Heart left ventricle (tissue), 16 donors: ENCODE measurements around the gene RNF187. TPM values are rescaled to one million over a fixed set of nuclear protein-coding genes. Genes with fewer than 3 reads are reported as not detected.

Source experiments
- ATAC-seq, 4 donors: fragments of 200-7000 bp; cut with Tn5 transposase; one replicate each; pipeline ENCODE4 v1.9.1; 2020 to 2022; ENCODE audit warnings: moderate library complexity in 4 of 4, mild to moderate bottlenecking in 3 of 4, moderate number of reproducible peaks in 1 of 4
- DNase-seq, 5 donors: peaks; one replicate each; pipeline ENCODE4 v3.0.0-alpha.2; 2020
- H3K27ac ChIP-seq, 12 donors: fragments of 200-600 bp; sonication (generic) in 4 of 12; one replicate each; pipeline versions ENCODE4 v1.5.0 to v1.8.0; 2016 to 2022; ENCODE audit warnings: mild to moderate bottlenecking in 2 of 12
- H3K27me3 ChIP-seq, 9 donors: fragments of 200-600 bp; sonication (generic) in 2 of 9; one replicate each; pipeline versions ENCODE4 v1.5.1 to v1.8.0; 2016 to 2022; ENCODE audit warnings: mild to moderate bottlenecking in 3 of 9
- H3K36me3 ChIP-seq, 9 donors: fragments of 200-600 bp; sonication (generic) in 2 of 9; one replicate each; pipeline versions ENCODE4 v1.5.0 to v1.8.0; 2018 to 2022; ENCODE audit warnings: mild to moderate bottlenecking in 2 of 9
- H3K4me1 ChIP-seq, 12 donors: fragments of 200-600 bp; sonication (generic) in 4 of 12; one replicate each; pipeline versions ENCODE4 v1.5.0 to v1.8.0; 2016 to 2022; ENCODE audit warnings: mild to moderate bottlenecking in 3 of 12
- H3K4me3 ChIP-seq, 12 donors: fragments of 200-600 bp; sonication (generic) in 4 of 12; one replicate each; pipeline versions ENCODE4 v1.5.0 to v1.8.0; 2017 to 2022; ENCODE audit warnings: mild to moderate bottlenecking in 9 of 12, moderate library complexity in 4 of 12
- H3K9me3 ChIP-seq, 12 donors: fragments of 200-600 bp; sonication (generic) in 4 of 12; one replicate each; pipeline versions ENCODE4 v1.5.0 to v1.8.0; 2016 to 2022; ENCODE audit warnings: mild to moderate bottlenecking in 1 of 12
- CTCF ChIP-seq, 12 donors: fragments of 200-600 bp; sonication (generic) in 4 of 12; IDR thresholded peaks; one replicate each; pipeline versions ENCODE4 v1.5.0 to v1.8.0; 2018 to 2022; ENCODE audit warnings: antibody characterized with exemption in 12 of 12, mild to moderate bottlenecking in 5 of 12
- POLR2A ChIP-seq, 2 donors: fragments of 450-650 bp; IDR thresholded peaks; one replicate each; pipeline ENCODE4 v1.6.1; 2017; ENCODE audit warnings: antibody characterized with exemption in 2 of 2, mild to moderate bottlenecking in 2 of 2, moderate library complexity in 2 of 2
- WGBS, 4 donors: extraction: QIAGEN DNeasy Blood & Tissue Kit in 2 of 4; methylation state at CpG; one replicate each; pipeline versions ENCODE4 v1.1.5 to v1.1.7; 2013 to 2018; 5-methylcytosine and 5-hydroxymethylcytosine counted together
- intact Hi-C, 10 donors: fragments of 100-400 bp; cut with DNase I; formaldehyde crosslinking; loops; one replicate each; pipeline versions ENCODE4 v1.11.1 to v1.14.2; 2022
- polyA plus RNA-seq, 2 donors: library from polyadenylated mRNA; stranded (reverse); fragments of 200-250 nt; gene quantifications; one replicate each; pipeline ENCODE4 v1.2.3, GENCODE V29; 2013
- total RNA-seq, 9 donors: library from RNA; depleted of rRNA in 2 of 9; stranded (reverse); fragments of >200 nt in 2 of 9; fragmentation: NEBNext Ultra II Directional in 3 of 9; extraction: Animal tissue kit (Norgen Biotek cat#: 25700) in 3 of 9; gene quantifications; one replicate each; pipeline versions ENCODE4 v1.1.0 to v1.2.4, GENCODE V29; 2016 to 2023
- donor health status: ischemic (EF 13 %, LVEDD 7.1; RV severe dilation, severe dysfunction).
- donor health status: healthy with polysubstance abuse.
- donor health status: DM: no; HTN: yes; CAD: no.
- donor health status: DM: no; HTN: no; CAD: no.
- donor health status: ischemic (EF 25% LVEDD 6.9; RV normal size, moderate dysfunction).
- donor health status: ischemic (EF 25% LVEDD 5.7; RV mildly dilated, moderate dysfunction).
- donor health status: healthy.
- donor health status: DM: yes; HTN: yes; CAD: no.
- donor health status: ischemic (EF 35%, LVEDD 5.7; RV mildly dilated, moderate dysfunction).
- donor health status: nonischemic (EF 11% LVEDD 7.7; RV severe dilation, severe dysfunction).
- donor health status: DM: yes; HTN: yes; CAD: no.
- donor health status: PGD.
- donor health status: ischemic (EF 29% LVEDD 5.4; RV normal size, mild dysfunction).
- donor health status: nonischemic (EF 23%, LVEDD 6.1; RV moderate dilation, normal function).

Gene RNF187
- total and polyA plus RNA-seq, 11 donors = 26.1 to 96.3 (median 70.6) TPM

- intact Hi-C loops = loop anchor here in 2 of 10 donors (10.0 kb wide), 1 partner anchor 359 kb away; no protein-coding TSS in a partner anchor
Observed at GRCh38 chr1:228493141-228494043, 6.2 kb downstream of the RNF187 start.

DNA sequence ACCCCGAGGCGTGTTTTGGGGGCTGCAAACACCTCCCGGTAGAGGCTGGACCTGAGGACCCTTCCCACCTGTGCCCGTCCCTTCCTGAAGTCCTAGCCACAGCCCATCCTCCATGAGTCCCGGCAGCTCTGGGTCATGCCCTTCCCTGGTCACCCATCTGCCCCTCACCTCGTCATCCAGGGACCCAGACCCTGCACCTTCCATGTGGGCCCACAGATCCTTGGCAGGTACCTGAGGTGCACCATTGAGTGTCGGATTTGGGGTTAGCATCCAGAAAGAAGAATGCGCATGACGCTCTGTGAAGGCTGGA is 6.8 kb downstream of the RNF187 start:
- intact Hi-C loops = loop anchor here in 2 of 10 donors (10.0 kb wide), 1 partner anchor 359 kb away; no protein-coding TSS in a partner anchor
- no peak for TF ChIP-seq POLR2A (IDR thresholded peaks at IDR 0.05)
- H3K27me3 ChIP-seq = no peaks in the 10 kb centered on the region
- WGBS, 4 donors = 85 to 96% (median 92%) methylated on average over 9 of the region's 9 CpGs
- no peak for DNase-seq
- ATAC-seq = no peak
- no peaks in the 10 kb centered on the region for H3K9me3 ChIP-seq
- H3K27ac ChIP-seq = no peak overlapping the region
- peaks cover 0 to 80% (median 58%) of the 10 kb centered on the region in 9 donors for H3K36me3 ChIP-seq
- peaks cover 0 to 23% (median 17%) of the 10 kb centered on the region in 12 donors for H3K4me1 ChIP-seq
- no peak overlapping the region for H3K4me3 ChIP-seq

More at GRCh38 chr1:228493141-228494043, 6.2 kb downstream of the RNF187 start:
- peaks cover 4 to 29% (median 23%) of the 10 kb centered on the region in 12 donors for H3K4me1 ChIP-seq
- DNase-seq (no peak), ATAC-seq (no peak)
- TF ChIP-seq CTCF (IDR thresholded peaks at IDR 0.05) (no peak), POLR2A (IDR thresholded peaks at IDR 0.05) (no peak)
- H3K27me3 ChIP-seq = no peaks in the 10 kb centered on the region
- 85 to 92% (median 91%) methylated on average over 27 to 28 of the region's 28 CpGs for WGBS, 4 donors
- no peaks in the 10 kb centered on the region for H3K9me3 ChIP-seq
- H3K27ac ChIP-seq = no peak overlapping the region
- peaks cover 0 to 81% (median 58%) of the 10 kb centered on the region in 9 donors for H3K36me3 ChIP-seq
- H3K4me3 ChIP-seq = no peak overlapping the region

- DNase-seq = no peak
- Histone ChIP-seq H3K4me1 (peaks cover 0 to 19% (median 15%) of the 10 kb centered on the region in 12 donors), H3K36me3 (peaks cover 0 to 76% (median 56%) of the 10 kb centered on the region in 9 donors), H3K4me3 (no peak overlapping the region), H3K9me3 (no peaks in the 10 kb centered on the region), H3K27ac (no peak overlapping the region), H3K27me3 (no peaks in the 10 kb centered on the region)
- no peak for TF ChIP-seq CTCF (IDR thresholded peaks at IDR 0.05)
- TF ChIP-seq POLR2A (IDR thresholded peaks at IDR 0.05) = no peak
- WGBS, 4 donors = 74 to 82% (median 78%) methylated on average over 7 of the region's 7 CpGs
- intact Hi-C loops = loop anchor here in 2 of 10 donors (10.0 kb wide), 1 partner anchor 360 kb away; no protein-coding TSS in a partner anchor
- no peak for ATAC-seq
Observed at GRCh38 chr1:228494391-228494790, 7.2 kb downstream of the RNF187 start.

DNA sequence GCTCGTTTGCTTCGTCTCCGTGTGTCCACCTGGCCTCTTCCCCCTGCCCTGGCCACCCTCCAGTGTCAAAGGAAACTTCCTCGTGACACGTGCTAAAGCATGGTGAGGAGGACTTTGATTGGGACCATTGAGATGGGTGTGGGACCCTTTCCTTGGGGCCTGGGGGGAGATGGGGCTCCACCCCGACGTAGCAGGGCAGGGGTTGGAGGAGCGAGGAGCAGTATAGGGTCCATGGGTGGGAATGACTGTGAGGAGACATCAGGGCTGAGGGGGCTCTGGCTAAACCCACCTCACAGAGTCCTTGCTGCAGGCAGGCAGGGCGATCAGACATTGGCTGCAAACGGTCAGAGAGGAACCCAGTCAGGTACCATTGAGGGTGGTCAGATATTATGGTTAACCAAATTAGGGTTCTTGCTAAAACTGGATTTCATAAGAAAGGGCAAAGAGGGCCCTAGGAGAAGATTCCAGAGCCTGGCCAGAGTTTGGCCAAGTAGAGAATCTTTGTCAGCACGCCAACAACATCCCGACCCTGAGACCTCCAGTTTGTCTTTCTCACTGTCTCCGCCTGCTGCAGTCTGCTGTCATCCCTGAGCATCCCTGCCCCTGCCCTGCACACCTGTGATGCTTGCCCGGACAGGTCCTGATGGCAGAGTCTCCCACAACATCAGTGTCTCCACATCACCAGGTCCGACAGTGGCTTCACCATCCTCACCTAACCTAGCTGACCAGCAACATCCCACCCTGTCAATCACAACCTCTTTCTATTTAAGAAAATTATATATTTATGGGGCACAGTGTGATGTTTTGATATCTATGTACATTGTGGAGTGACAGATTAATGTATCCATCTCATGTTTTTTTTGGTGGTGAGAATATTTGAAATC is 8.0 kb downstream of the RNF187 start:
- intact Hi-C loops = loop anchor here in 2 of 10 donors (10.0 kb wide), 1 partner anchor 360 kb away; no protein-coding TSS in a partner anchor

More for the DNA sequence above, 8.0 kb downstream of the RNF187 start:
- H3K27me3 ChIP-seq = no peaks in the 10 kb centered on the region
- no peak for DNase-seq
- WGBS, 4 donors = 88 to 91% (median 89%) methylated on average over 15 of the region's 15 CpGs
- H3K4me1 ChIP-seq = peaks cover 0 to 13% (median 9%) of the 10 kb centered on the region in 12 donors
- peaks cover 0 to 68% (median 50%) of the 10 kb centered on the region in 9 donors for H3K36me3 ChIP-seq
- ATAC-seq = no peak
- H3K9me3 ChIP-seq = no peaks in the 10 kb centered on the region
- H3K27ac ChIP-seq = no peak overlapping the region
- no peak overlapping the region for H3K4me3 ChIP-seq
- no peak for TF ChIP-seq CTCF (IDR thresholded peaks at IDR 0.05)
- TF ChIP-seq POLR2A (IDR thresholded peaks at IDR 0.05) = no peak
